Endothelial cell of umbilical vein (primary cell): ENCODE data around the gene ADAM8. TPM values are rescaled to one million over a fixed set of nuclear protein-coding genes. Genes with fewer than 3 reads are reported as not detected.

Experiments
- BruUV-seq: library from RNA; stranded (reverse); fragments of 400-500 nt; replicated peaks from 2 replicates; lab custom pipeline; 2021; lab: Mats Ljungman, UMichigan
- CTCF ChIA-PET: fragments of 300-600, 350-600 bp; sonication (Branson Sonifier 250); formaldehyde crosslinking; loops from one replicate; lab custom pipeline; 2021; ENCODE audit warnings: antibody characterized with exemption, inconsistent platforms; lab: Charles Lee
- POLR2A ChIA-PET: fragments of 300-600, 350-600 bp; sonication (Branson Sonifier 250); formaldehyde crosslinking; loops from one replicate; lab custom pipeline; 2021; ENCODE audit warnings: antibody characterized with exemption, inconsistent platforms; lab: Charles Lee
- DNase-seq: peaks from one replicate; pipeline ENCODE4 v3.0.0-alpha.2; 2011; ENCODE audit warnings: low read depth, low spot score
- FAIRE-seq: peaks from 2 replicates; lab custom pipeline; 2011; peaks lifted over from hg19 to GRCh38; lab: Jason Lieb, UNC
- H2AFZ ChIP-seq: 2 replicates; pipeline ENCODE4 v1.6.0; 2012; ENCODE audit warnings: low read depth, low read length, control low read depth, inconsistent platforms
- H3K27ac ChIP-seq: 2 replicates; pipeline ENCODE4 v1.5.1; 2011; ENCODE audit warnings: low read depth, mild to moderate bottlenecking, control low read depth, low read length, moderate library complexity; ENCODE audit not compliant: insufficient read depth
- H3K27me3 ChIP-seq, 2 experiments: 2 replicates each; pipeline versions ENCODE4 v1.6.0 to v1.6.1; 2011; ENCODE audit warnings: low read length in 2 of 2, mixed read lengths in 1 of 2; ENCODE audit not compliant: control insufficient read depth in 2 of 2, insufficient read depth in 2 of 2
- H3K36me3 ChIP-seq, 2 experiments: 2 replicates in 1 of 2; 3 replicates in 1 of 2; pipeline ENCODE4 v1.5.1; 2011; ENCODE audit warnings: low read length in 2 of 2, mild to moderate bottlenecking in 1 of 2, moderate library complexity in 1 of 2; ENCODE audit not compliant: control insufficient read depth in 2 of 2, insufficient read depth in 2 of 2; ENCODE audit errors: extremely low read depth in 1 of 2
- H3K4me1 ChIP-seq: 3 replicates; pipeline ENCODE4 v1.5.1; 2011; ENCODE audit warnings: mild to moderate bottlenecking, low read length; ENCODE audit not compliant: control insufficient read depth, insufficient read depth; ENCODE audit errors: extremely low read depth
- H3K4me2 ChIP-seq: 2 replicates; pipeline ENCODE4 v1.6.1; 2011; ENCODE audit warnings: low read length, control low read depth, mixed read lengths; ENCODE audit not compliant: insufficient read depth
- H3K4me3 ChIP-seq, 3 experiments: fragments of 200-600 bp in 1 of 3; sonication (generic), shearing (Covaris generic) in 1 of 3; replicated peaks in 1 of 3; 2 replicates each; pipeline ENCODE4 v1.5.1; 2011 to 2016; ENCODE audit warnings: control low read depth in 3 of 3, low read length in 3 of 3, mild to moderate bottlenecking in 2 of 3, inconsistent platforms in 1 of 3, low read depth in 1 of 3, moderate library complexity in 1 of 3; ENCODE audit not compliant: insufficient read depth in 1 of 3
- H3K79me2 ChIP-seq: 2 replicates; pipeline ENCODE4 v1.6.0; 2012; ENCODE audit warnings: low read length, inconsistent platforms; ENCODE audit not compliant: control insufficient read depth, insufficient read depth
- H3K9ac ChIP-seq: replicated peaks from 2 replicates; pipeline ENCODE3; 2011; ENCODE audit warnings: low read length, control low read depth; ENCODE audit not compliant: insufficient read depth; ENCODE audit errors: extremely low read depth
- H3K9me1 ChIP-seq: replicated peaks from 3 replicates; pipeline ENCODE4 v1.6.0; 2011; ENCODE audit warnings: mild to moderate bottlenecking, low read length; ENCODE audit not compliant: control insufficient read depth, insufficient read depth; ENCODE audit errors: extremely low read depth
- H3K9me3 ChIP-seq: replicated peaks from 2 replicates; pipeline ENCODE4 v1.5.1; 2012; ENCODE audit warnings: low read length, inconsistent platforms; ENCODE audit not compliant: control insufficient read depth, insufficient read depth
- H4K20me1 ChIP-seq: replicated peaks from 2 replicates; pipeline ENCODE3; 2011; ENCODE audit warnings: mild to moderate bottlenecking, low read length; ENCODE audit not compliant: control insufficient read depth, insufficient read depth; ENCODE audit errors: extremely low read depth
- EZH2 ChIP-seq: IDR thresholded peaks from 2 replicates; pipeline ENCODE4 v1.6.1; 2012; ENCODE audit warnings: borderline replicate concordance, low read depth, mild to moderate bottlenecking, moderate library complexity, low read length, inconsistent platforms; ENCODE audit not compliant: severe bottlenecking
- FOS ChIP-seq: IDR thresholded peaks from 2 replicates; pipeline ENCODE4 v1.6.1; 2011; ENCODE audit warnings: mild to moderate bottlenecking, low read length, moderate library complexity, borderline replicate concordance; ENCODE audit not compliant: insufficient read depth
- GATA2 ChIP-seq: IDR thresholded peaks from 2 replicates; pipeline ENCODE4 v1.7.0; 2011; ENCODE audit warnings: low read depth, mild to moderate bottlenecking, moderate library complexity, mixed read lengths, low read length; ENCODE audit not compliant: insufficient read length, insufficient read depth
- JUN ChIP-seq: IDR thresholded peaks from 2 replicates; pipeline ENCODE4 v1.6.1; 2011; ENCODE audit warnings: borderline replicate concordance, low read depth; ENCODE audit not compliant: insufficient read length, insufficient read depth
- MAX ChIP-seq: IDR thresholded peaks from 2 replicates; pipeline ENCODE4 v1.6.1; 2011; ENCODE audit not compliant: insufficient read depth, insufficient read length
- MYC ChIP-seq: IDR thresholded peaks from one replicate; pipeline ENCODE4 v1.6.1; 2011; ENCODE audit warnings: mild to moderate bottlenecking, low read depth, low read length
- POLR2A ChIP-seq: IDR thresholded peaks from 2 replicates; pipeline ENCODE4 v1.6.1; 2012; ENCODE audit warnings: low read depth, mild to moderate bottlenecking, control low read depth, low read length
- POLR2AphosphoS5 ChIP-seq: IDR thresholded peaks from 2 replicates; pipeline ENCODE4 v1.6.1; 2012; ENCODE audit warnings: low read depth, mild to moderate bottlenecking, control low read depth, low read length, moderate library complexity; ENCODE audit not compliant: insufficient read depth
- dilution Hi-C: fragments of 300-500 bp; cut with MboI; formaldehyde crosslinking; loops from one replicate; pipeline ENCODE4 v1.15.0; 2019; ENCODE audit warnings: low sequenced_read_pairs; ENCODE audit not compliant: extremely low pct_ligation_motif_present
- intact Hi-C: fragments of 100-400 bp; cut with micrococcal nuclease; formaldehyde crosslinking; loops from one replicate; pipeline ENCODE4 v1.10.0; 2022
- polyA plus RNA-seq, 4 experiments: library from polyadenylated mRNA; depleted of rRNA in 3 of 4; stranded (reverse) in 3 of 4; unstranded in 1 of 4; fragments of >200 nt; gene quantifications; 2 replicates each; pipeline versions ENCODE4 v1.2.1 to v1.2.3, GENCODE V29; 2011 to 2012; ENCODE audit warnings: missing spikeins in 1 of 4
- total RNA-seq: library from RNA; stranded (reverse); gene quantifications from 2 replicates; pipeline ENCODE4 v1.2.3, GENCODE V29; 2021
- TF ChIP-seq, protein P1 (sequence below), 2 donors: IDR thresholded peaks; 1 replicate in 1 of 2; 2 replicates in 1 of 2; pipeline ENCODE4 v1.5.1; 2011; ENCODE audit warnings: low read length in 2 of 2, mild to moderate bottlenecking in 2 of 2, moderate library complexity in 2 of 2, control low read depth in 1 of 2, inconsistent platforms in 1 of 2, low read depth in 1 of 2; ENCODE audit not compliant: insufficient read depth in 1 of 2; ENCODE audit errors: extremely low read depth in 1 of 2

The ADAM8 gene
- total and polyA plus RNA-seq, 2 donors (not counting 3 experiments of a cell fraction or from before 2014, with no cell fraction given) = 0.51 to 0.55 TPM

- intact Hi-C loops (no loop called here), dilution Hi-C loops (no loop called here)
- no peaks in the 10 kb centered on the region for H3K36me3 ChIP-seq
- peaks cover 11 to 14% of the 10 kb centered on the region in 2 experiments for H3K27me3 ChIP-seq
- POLR2A ChIA-PET = no interaction called here
- TF ChIP-seq, protein P1, sequence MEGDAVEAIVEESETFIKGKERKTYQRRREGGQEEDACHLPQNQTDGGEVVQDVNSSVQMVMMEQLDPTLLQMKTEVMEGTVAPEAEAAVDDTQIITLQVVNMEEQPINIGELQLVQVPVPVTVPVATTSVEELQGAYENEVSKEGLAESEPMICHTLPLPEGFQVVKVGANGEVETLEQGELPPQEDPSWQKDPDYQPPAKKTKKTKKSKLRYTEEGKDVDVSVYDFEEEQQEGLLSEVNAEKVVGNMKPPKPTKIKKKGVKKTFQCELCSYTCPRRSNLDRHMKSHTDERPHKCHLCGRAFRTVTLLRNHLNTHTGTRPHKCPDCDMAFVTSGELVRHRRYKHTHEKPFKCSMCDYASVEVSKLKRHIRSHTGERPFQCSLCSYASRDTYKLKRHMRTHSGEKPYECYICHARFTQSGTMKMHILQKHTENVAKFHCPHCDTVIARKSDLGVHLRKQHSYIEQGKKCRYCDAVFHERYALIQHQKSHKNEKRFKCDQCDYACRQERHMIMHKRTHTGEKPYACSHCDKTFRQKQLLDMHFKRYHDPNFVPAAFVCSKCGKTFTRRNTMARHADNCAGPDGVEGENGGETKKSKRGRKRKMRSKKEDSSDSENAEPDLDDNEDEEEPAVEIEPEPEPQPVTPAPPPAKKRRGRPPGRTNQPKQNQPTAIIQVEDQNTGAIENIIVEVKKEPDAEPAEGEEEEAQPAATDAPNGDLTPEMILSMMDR (IDR thresholded peaks at IDR 0.05; ENCODE audit: extremely low read depth in 1 of 2, insufficient read depth in 1 of 2, low read depth in 1 of 2, low read length in 2 of 2) = no peak
- no peak for TF ChIP-seq FOS
- no peak for TF ChIP-seq MYC
- TF ChIP-seq JUN = no peak
- no peak for TF ChIP-seq EZH2
- no peak for TF ChIP-seq POLR2A
- TF ChIP-seq MAX = no peak
- no peak for TF ChIP-seq POLR2AphosphoS5
- TF ChIP-seq GATA2 = no peak
- no peak overlapping the region for H3K4me2 ChIP-seq
- FAIRE-seq (no peak), DNase-seq (no peak)
- H3K4me3 ChIP-seq = no peak overlapping the region
- H3K9me1 ChIP-seq = no peaks in the 10 kb centered on the region
- no peak overlapping the region for H2AFZ ChIP-seq
- CTCF ChIA-PET = no interaction called here
- no peaks in the 10 kb centered on the region for H3K79me2 ChIP-seq
- no peak overlapping the region for H3K9ac ChIP-seq
- no TSS peak for BruUV-seq
- no peak overlapping the region for H3K27ac ChIP-seq
- H4K20me1 ChIP-seq = no peaks in the 10 kb centered on the region
- no peaks in the 10 kb centered on the region for H3K4me1 ChIP-seq
- H3K9me3 ChIP-seq = no peaks in the 10 kb centered on the region
Observed at GRCh38 chr10:133242611-133243356, 33.9 kb downstream of the ADAM8 start.
